Osteocyte (in vitro differentiated cells): ENCODE results near the gene STIMATE. TPM values are rescaled to one million over a fixed set of nuclear protein-coding genes. Genes with fewer than 3 reads are reported as not detected.
A peak's percentile ranks its signal among the peaks of the same experiment; 100 is the strongest.

Experiments
- DNase-seq: peaks from one replicate; pipeline ENCODE4 v3.0.0; 2021; ENCODE audit warnings: mixed read lengths; ENCODE audit not compliant: unreplicated experiment; ENCODE audit errors: extremely low spot score
- H3K27ac Mint-ChIP-seq: one replicate; pipeline ENCODE4 v1.8.0; 2021; ENCODE audit warnings: mild to moderate bottlenecking, mixed read lengths; ENCODE audit not compliant: unreplicated experiment
- H3K27me3 Mint-ChIP-seq: one replicate; pipeline ENCODE4 v1.8.0; 2021; ENCODE audit warnings: mixed read lengths; ENCODE audit not compliant: unreplicated experiment
- H3K36me3 Mint-ChIP-seq: one replicate; pipeline ENCODE4 v1.8.0; 2021; ENCODE audit warnings: mixed read lengths; ENCODE audit not compliant: unreplicated experiment
- H3K4me1 Mint-ChIP-seq: one replicate; pipeline ENCODE4 v1.8.0; 2021; ENCODE audit warnings: mixed read lengths; ENCODE audit not compliant: unreplicated experiment
- H3K4me3 Mint-ChIP-seq: one replicate; pipeline ENCODE4 v1.8.0; 2021; ENCODE audit warnings: mild to moderate bottlenecking, moderate library complexity, mixed read lengths; ENCODE audit not compliant: unreplicated experiment
- H3K9me3 Mint-ChIP-seq: one replicate; pipeline ENCODE4 v1.8.0; 2021; ENCODE audit warnings: mixed read lengths; ENCODE audit not compliant: unreplicated experiment
- total RNA-seq: library from RNA; stranded (reverse); gene quantifications from 2 replicates; pipeline ENCODE4 v1.2.1, GENCODE V29; 2021
- TF ChIP-seq, protein P1 (sequence below): fragments of 200-600 bp; sonication (generic); IDR thresholded peaks from 2 replicates; pipeline ENCODE4 v1.5.0; 2021; ENCODE audit warnings: antibody characterized with exemption, mild to moderate bottlenecking, moderate library complexity

The STIMATE gene
- total RNA-seq, 1 donor from 2014 or later: 25.3 TPM

DNA sequence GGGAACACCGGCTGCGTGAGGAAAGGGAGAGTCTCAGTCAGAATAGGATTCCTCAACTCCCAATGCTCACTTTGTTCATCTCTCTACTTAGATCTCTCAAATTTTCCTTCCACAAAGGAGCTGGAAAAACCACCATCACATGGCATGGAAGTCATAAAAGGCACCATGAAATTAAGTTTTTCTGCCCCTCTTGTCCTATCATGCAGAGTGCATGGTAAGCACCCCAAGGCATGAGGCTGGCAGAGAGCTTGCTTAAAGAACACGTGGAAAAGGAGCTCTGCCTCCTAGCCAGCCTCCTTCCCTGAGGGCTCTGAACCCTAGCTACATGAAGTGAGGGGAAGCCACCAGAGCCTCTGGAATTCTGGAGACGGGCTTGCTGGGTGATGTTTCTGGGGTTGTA, 17.8 kb downstream of the STIMATE start:
- no peaks in the 10 kb centered on the region for H3K27me3 Mint-ChIP-seq
- DNase-seq: no peak
- no peak overlapping the region for H3K4me3 Mint-ChIP-seq
- H3K27ac Mint-ChIP-seq: no peak overlapping the region
- peaks cover 1% of the 10 kb centered on the region for H3K9me3 Mint-ChIP-seq
- H3K36me3 Mint-ChIP-seq: peaks cover 2% of the 10 kb centered on the region
- TF ChIP-seq, protein P1, sequence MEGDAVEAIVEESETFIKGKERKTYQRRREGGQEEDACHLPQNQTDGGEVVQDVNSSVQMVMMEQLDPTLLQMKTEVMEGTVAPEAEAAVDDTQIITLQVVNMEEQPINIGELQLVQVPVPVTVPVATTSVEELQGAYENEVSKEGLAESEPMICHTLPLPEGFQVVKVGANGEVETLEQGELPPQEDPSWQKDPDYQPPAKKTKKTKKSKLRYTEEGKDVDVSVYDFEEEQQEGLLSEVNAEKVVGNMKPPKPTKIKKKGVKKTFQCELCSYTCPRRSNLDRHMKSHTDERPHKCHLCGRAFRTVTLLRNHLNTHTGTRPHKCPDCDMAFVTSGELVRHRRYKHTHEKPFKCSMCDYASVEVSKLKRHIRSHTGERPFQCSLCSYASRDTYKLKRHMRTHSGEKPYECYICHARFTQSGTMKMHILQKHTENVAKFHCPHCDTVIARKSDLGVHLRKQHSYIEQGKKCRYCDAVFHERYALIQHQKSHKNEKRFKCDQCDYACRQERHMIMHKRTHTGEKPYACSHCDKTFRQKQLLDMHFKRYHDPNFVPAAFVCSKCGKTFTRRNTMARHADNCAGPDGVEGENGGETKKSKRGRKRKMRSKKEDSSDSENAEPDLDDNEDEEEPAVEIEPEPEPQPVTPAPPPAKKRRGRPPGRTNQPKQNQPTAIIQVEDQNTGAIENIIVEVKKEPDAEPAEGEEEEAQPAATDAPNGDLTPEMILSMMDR: no peak
- H3K4me1 Mint-ChIP-seq: peaks cover 5% of the 10 kb centered on the region

DNA sequence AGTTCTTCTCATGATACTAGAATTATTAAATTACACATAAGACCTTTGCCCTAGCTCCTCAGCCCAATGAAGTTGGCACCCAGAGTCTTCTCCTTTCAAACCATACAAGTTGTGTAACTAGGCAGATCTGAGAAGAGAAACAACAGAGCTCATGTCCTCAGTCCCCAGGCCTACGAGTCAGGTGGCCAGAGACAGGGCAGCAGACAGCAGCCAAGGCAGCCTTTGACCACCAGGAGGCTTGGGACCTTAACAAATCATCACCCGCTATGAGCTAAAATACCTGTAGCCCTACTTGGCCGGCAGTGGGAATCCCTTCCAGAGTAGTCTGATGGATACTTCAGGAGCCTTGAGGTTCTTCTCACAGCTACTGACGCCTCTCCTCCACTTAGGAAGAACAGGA, 18.3 kb downstream of the STIMATE start:
- Mint-ChIP-seq H3K4me1 (peaks cover 7% of the 10 kb centered on the region), H3K27me3 (no peaks in the 10 kb centered on the region), H3K9me3 (no peaks in the 10 kb centered on the region), H3K27ac (no peak overlapping the region), H3K36me3 (peaks cover 2% of the 10 kb centered on the region), H3K4me3 (no peak overlapping the region)
- TF ChIP-seq, protein P1: no peak
- no peak for DNase-seq

DNA sequence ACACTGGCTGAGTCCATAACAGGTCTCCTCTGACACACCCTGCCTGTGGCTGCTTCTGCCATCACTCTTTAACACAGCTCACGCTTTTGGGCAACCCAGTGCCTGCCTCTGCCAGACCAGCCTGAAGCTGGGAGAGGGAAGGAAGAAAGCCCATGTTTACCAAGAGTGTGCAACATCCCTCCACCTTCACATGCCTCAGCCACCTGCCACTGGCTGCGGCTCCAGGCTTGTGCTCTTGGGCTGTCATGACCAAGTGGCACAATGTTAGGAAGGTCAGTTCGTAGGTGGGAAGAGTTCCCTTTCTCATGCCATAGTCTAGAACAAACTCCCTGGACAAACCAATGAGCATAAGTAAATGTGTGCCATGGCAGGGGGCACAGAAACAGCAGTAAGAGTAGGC, 20.3 kb downstream of the STIMATE start:
- Mint-ChIP-seq H3K4me1 (peaks cover 12% of the 10 kb centered on the region), H3K9me3 (no peaks in the 10 kb centered on the region), H3K4me3 (no peak overlapping the region), H3K27me3 (no peaks in the 10 kb centered on the region), H3K36me3 (peaks cover 2% of the 10 kb centered on the region), H3K27ac (no peak overlapping the region)
- TF ChIP-seq, protein P1: no peak
- DNase-seq: no peak

DNA sequence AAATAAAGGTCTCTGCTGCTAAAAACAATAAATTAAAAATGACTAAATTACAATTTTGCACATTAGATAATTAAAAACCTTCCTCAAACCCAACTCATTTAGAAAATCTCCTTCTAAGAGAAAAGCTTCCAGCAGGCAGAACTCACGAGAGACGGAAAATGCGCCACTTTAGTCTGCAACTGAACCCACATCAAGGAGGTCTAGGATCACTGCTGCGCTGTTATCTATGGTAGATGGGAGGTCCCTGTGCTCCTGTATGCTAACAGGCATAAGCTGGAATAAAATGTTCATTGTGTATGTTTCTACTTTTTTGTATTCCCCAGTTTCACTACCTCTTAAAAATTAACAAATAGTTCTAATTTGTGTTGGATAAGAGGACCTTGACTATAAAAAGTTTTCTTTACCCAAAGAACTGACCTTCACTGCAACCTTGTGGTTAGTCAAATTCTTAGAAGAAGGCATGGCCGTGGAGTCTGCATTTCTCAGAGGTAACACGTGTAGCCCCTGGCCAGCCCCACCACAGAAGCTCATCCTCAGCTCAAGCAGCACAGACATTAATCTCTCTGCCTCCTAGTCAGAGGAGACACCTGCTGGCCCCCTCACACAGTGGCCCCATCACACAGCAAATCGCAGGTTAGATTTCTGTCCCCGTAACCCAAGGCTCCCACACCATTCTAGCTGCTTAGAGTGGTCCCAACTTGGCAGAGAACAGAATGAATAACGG, 22.3 kb downstream of the STIMATE start:
- Mint-ChIP-seq H3K4me3 (no peak overlapping the region), H3K27me3 (no peaks in the 10 kb centered on the region), H3K4me1 (peaks cover 12% of the 10 kb centered on the region), H3K9me3 (no peaks in the 10 kb centered on the region), H3K27ac (no peak overlapping the region), H3K36me3 (peaks cover 2% of the 10 kb centered on the region)
- TF ChIP-seq, protein P1: no peak
- no peak for DNase-seq

DNA sequence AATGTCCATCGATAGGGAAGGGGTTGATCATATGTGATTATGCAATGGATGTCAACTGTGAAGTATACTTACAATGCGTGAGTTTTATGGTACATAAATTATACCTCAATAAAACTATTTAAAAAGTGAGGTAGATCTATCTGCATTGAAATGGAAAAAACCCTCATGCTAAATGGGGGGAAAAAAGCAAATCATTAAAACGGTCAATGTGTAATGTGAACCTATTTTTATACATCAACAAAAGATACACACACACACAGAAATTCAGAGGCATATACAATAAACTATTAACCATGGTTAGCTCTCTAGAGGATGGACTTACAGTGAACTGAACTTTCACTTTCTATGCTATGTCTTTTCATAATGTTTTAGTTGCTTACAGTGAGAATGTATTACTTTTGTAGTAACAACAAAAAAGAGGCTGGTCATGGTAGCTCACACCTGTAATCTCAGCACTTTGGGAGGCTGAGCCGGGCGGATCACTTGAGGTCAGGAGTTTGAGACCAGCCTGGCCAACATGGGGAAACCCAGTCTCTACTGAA, 23.1 kb downstream of the STIMATE start:
- Mint-ChIP-seq H3K9me3 (no peaks in the 10 kb centered on the region), H3K27ac (peak overlapping the region; percentile 15), H3K36me3 (peaks cover under 1% of the 10 kb centered on the region), H3K27me3 (no peaks in the 10 kb centered on the region), H3K4me3 (no peak overlapping the region), H3K4me1 (peaks cover 12% of the 10 kb centered on the region)
- no peak for DNase-seq
- TF ChIP-seq, protein P1: no peak
